ENCODE results near the gene NPHP4.

GRCh38 chr1:5858844-5859407 is 133.3 kb downstream of the NPHP4 start:
- TF ChIP-seq CTCF (IDR thresholded peaks at IDR 0.05; ENCODE audit: extremely low read depth in 1 of 2, insufficient read depth in 1 of 2, low read depth in 1 of 2, low read length in 2 of 2), result no peak
- no peak for TF ChIP-seq FOS (IDR thresholded peaks at IDR 0.05; ENCODE audit: borderline replicate concordance, insufficient read depth, low read length)

Measured in endothelial cell of umbilical vein (primary cell).